ENCODE data around the gene DNAJC6. TPM values are rescaled to one million over a fixed set of nuclear protein-coding genes. Genes with fewer than 3 reads are reported as not detected.

Gene DNAJC6
- total RNA-seq, 6 donors from 2014 or later: 3.5 to 5.9 (median 5.2) TPM

- H3K9me3 ChIP-seq: no peaks in the 10 kb centered on the region
- no peaks in the 10 kb centered on the region for H3K4me1 ChIP-seq
- H3K36me3 ChIP-seq: peaks cover 0 to 5% (median 0%) of the 10 kb centered on the region in 4 donors
- 91 to 94% methylated on average over 1 of the region's 1 CpG for WGBS, 2 donors
- ATAC-seq (ENCODE audit: low FRiP score in 2 of 2) (no peak), DNase-seq (no peak)
- H3K27ac ChIP-seq: no peak overlapping the region
- H3K4me3 ChIP-seq: no peak overlapping the region
- TF ChIP-seq EP300 (IDR thresholded peaks at IDR 0.05) (no peak), CTCF (IDR thresholded peaks at IDR 0.05) (no peak), POLR2AphosphoS5 (IDR thresholded peaks at IDR 0.05) (no peak), POLR2A (IDR thresholded peaks at IDR 0.05) (no peak)
- H3K27me3 ChIP-seq: no peaks in the 10 kb centered on the region
These were observed 89.7 kb downstream of the DNAJC6 start for GRCh38 chr1:65399003-65399402.

GRCh38 chr1:65401612-65402011, 92.3 kb downstream of the DNAJC6 start:
- WGBS, 2 donors: 83 to 95% methylated on average over 3 of the region's 3 CpGs
- no peaks in the 10 kb centered on the region for H3K27me3 ChIP-seq
- H3K4me3 ChIP-seq: no peak overlapping the region
- H3K36me3 ChIP-seq: peaks cover 0 to 5% (median 0%) of the 10 kb centered on the region in 4 donors
- H3K27ac ChIP-seq: no peak overlapping the region
- H3K9me3 ChIP-seq: no peaks in the 10 kb centered on the region
- no peaks in the 10 kb centered on the region for H3K4me1 ChIP-seq
- DNase-seq: no peak
- TF ChIP-seq POLR2AphosphoS5 (IDR thresholded peaks at IDR 0.05) (no peak), POLR2A (IDR thresholded peaks at IDR 0.05) (no peak), CTCF (IDR thresholded peaks at IDR 0.05) (no peak)
- ATAC-seq (ENCODE audit: low FRiP score in 2 of 2): no peak

GRCh38 chr1:65404941-65405340, 95.6 kb downstream of the DNAJC6 start:
- Histone ChIP-seq H3K36me3 (peaks cover 0 to 5% (median 0%) of the 10 kb centered on the region in 4 donors), H3K27ac (no peak overlapping the region), H3K9me3 (no peaks in the 10 kb centered on the region), H3K4me3 (no peak overlapping the region), H3K4me1 (no peaks in the 10 kb centered on the region), H3K27me3 (no peaks in the 10 kb centered on the region)
- TF ChIP-seq POLR2A (IDR thresholded peaks at IDR 0.05): no peak
- no peak for TF ChIP-seq POLR2AphosphoS5 (IDR thresholded peaks at IDR 0.05)
- no peak for TF ChIP-seq EP300 (IDR thresholded peaks at IDR 0.05)
- TF ChIP-seq CTCF (IDR thresholded peaks at IDR 0.05): no peak
- DNase-seq (no peak), ATAC-seq (ENCODE audit: low FRiP score in 2 of 2) (no peak)

GRCh38 chr1:65407877-65408276, 98.5 kb downstream of the DNAJC6 start:
- DNase-seq: no peak
- TF ChIP-seq POLR2A (IDR thresholded peaks at IDR 0.05): no peak
- TF ChIP-seq EP300 (IDR thresholded peaks at IDR 0.05): no peak
- no peak for TF ChIP-seq CTCF (IDR thresholded peaks at IDR 0.05)
- no peak for TF ChIP-seq POLR2AphosphoS5 (IDR thresholded peaks at IDR 0.05)
- H3K9me3 ChIP-seq: no peaks in the 10 kb centered on the region
- H3K36me3 ChIP-seq: no peaks in the 10 kb centered on the region
- H3K4me1 ChIP-seq: no peaks in the 10 kb centered on the region
- no peak for ATAC-seq (ENCODE audit: low FRiP score in 2 of 2)
- no peak overlapping the region for H3K4me3 ChIP-seq
- no peaks in the 10 kb centered on the region for H3K27me3 ChIP-seq
- WGBS, 2 donors: 81% methylated on average over 2 of the region's 2 CpGs
- H3K27ac ChIP-seq: no peak overlapping the region

GRCh38 chr1:65409314-65409713, 100.0 kb downstream of the DNAJC6 start:
- Histone ChIP-seq H3K4me3 (no peak overlapping the region), H3K9me3 (no peaks in the 10 kb centered on the region), H3K4me1 (no peaks in the 10 kb centered on the region), H3K36me3 (no peaks in the 10 kb centered on the region), H3K27ac (no peak overlapping the region), H3K27me3 (no peaks in the 10 kb centered on the region)
- no peak for ATAC-seq (ENCODE audit: low FRiP score in 2 of 2)
- no peak for TF ChIP-seq POLR2AphosphoS5 (IDR thresholded peaks at IDR 0.05)
- TF ChIP-seq CTCF (IDR thresholded peaks at IDR 0.05): no peak
- no peak for TF ChIP-seq POLR2A (IDR thresholded peaks at IDR 0.05)
- TF ChIP-seq EP300 (IDR thresholded peaks at IDR 0.05): no peak
- DNase-seq: no peak
- 70 to 80% methylated on average over 1 of the region's 1 CpG for WGBS, 2 donors
